ENCODE measurements around the gene PDK3.

Gene PDK3

GRCh38 chrX:24482823-24483415 is 17.8 kb downstream of the PDK3 start:
- no peak for DNase-seq (ENCODE audit: low read depth, low spot score)

- no peak for DNase-seq (ENCODE audit: low read depth, low spot score)
Observed at GRCh38 chrX:24483596-24483995, 18.5 kb downstream of the PDK3 start.

GRCh38 chrX:24485323-24485722 is 20.2 kb downstream of the PDK3 start:
- DNase-seq (ENCODE audit: low read depth, low spot score): no peak

GRCh38 chrX:24485976-24486680 is 21.0 kb downstream of the PDK3 start:
- DNase-seq (ENCODE audit: low read depth, low spot score): no peak

- DNase-seq (ENCODE audit: low read depth, low spot score): no peak
Observed at GRCh38 chrX:24487571-24487970, 22.5 kb downstream of the PDK3 start.

GRCh38 chrX:24491741-24492140 is 26.7 kb downstream of the PDK3 start:
- DNase-seq (ENCODE audit: low read depth, low spot score): no peak

- DNase-seq (ENCODE audit: low read depth, low spot score): no peak
Observed at GRCh38 chrX:24493740-24494581, 28.9 kb downstream of the PDK3 start.

- DNase-seq (ENCODE audit: low read depth, low spot score): no peak
Observed at GRCh38 chrX:24494647-24495075, 29.6 kb downstream of the PDK3 start.

- DNase-seq (ENCODE audit: low read depth, low spot score): no peak
Observed at GRCh38 chrX:24495700-24496099, 30.6 kb downstream of the PDK3 start.

GRCh38 chrX:24498181-24498580 is 33.1 kb downstream of the PDK3 start:
- no peak for DNase-seq (ENCODE audit: low read depth, low spot score)

- no peak for DNase-seq (ENCODE audit: low read depth, low spot score)
Observed at GRCh38 chrX:24498975-24499374, 33.9 kb downstream of the PDK3 start.

- no peak for DNase-seq (ENCODE audit: low read depth, low spot score)
Observed at GRCh38 chrX:24506082-24506481, 41.0 kb downstream of the PDK3 start.

GRCh38 chrX:24508375-24508774 is 43.3 kb downstream of the PDK3 start:
- DNase-seq (ENCODE audit: low read depth, low spot score): no peak

GRCh38 chrX:24513416-24513815 is 48.3 kb downstream of the PDK3 start:
- DNase-seq (ENCODE audit: low read depth, low spot score): no peak

GRCh38 chrX:24515447-24515846 is 50.4 kb downstream of the PDK3 start:
- no peak for DNase-seq (ENCODE audit: low read depth, low spot score)

GRCh38 chrX:24520472-24520871 is 55.4 kb downstream of the PDK3 start:
- DNase-seq (ENCODE audit: low read depth, low spot score): no peak

GRCh38 chrX:24525455-24525854 is 60.4 kb downstream of the PDK3 start:
- no peak for DNase-seq (ENCODE audit: low read depth, low spot score)

- DNase-seq (ENCODE audit: low read depth, low spot score): no peak
Observed at GRCh38 chrX:24526616-24527015, 61.5 kb downstream of the PDK3 start.

GRCh38 chrX:24528605-24529004 is 63.5 kb downstream of the PDK3 start:
- DNase-seq (ENCODE audit: low read depth, low spot score): no peak

- DNase-seq (ENCODE audit: low read depth, low spot score): no peak
Observed at GRCh38 chrX:24536551-24536950, 71.5 kb downstream of the PDK3 start.

GRCh38 chrX:24542756-24543155 is 77.7 kb downstream of the PDK3 start:
- DNase-seq (ENCODE audit: low read depth, low spot score): no peak

- no peak for DNase-seq (ENCODE audit: low read depth, low spot score)
Observed at GRCh38 chrX:24547961-24548360, 82.9 kb downstream of the PDK3 start.

GRCh38 chrX:24550166-24550565 is 85.1 kb downstream of the PDK3 start:
- DNase-seq (ENCODE audit: low read depth, low spot score): no peak

Measured in activated naive CD8-positive, alpha-beta T cell treated with anti-CD3 and anti-CD28 coated beads, Interleukin-2, amount 50 U/mL, for 16 hours (primary cell).